Measurements from ENCODE around the gene CDK2AP2.

The CDK2AP2 gene

DNA sequence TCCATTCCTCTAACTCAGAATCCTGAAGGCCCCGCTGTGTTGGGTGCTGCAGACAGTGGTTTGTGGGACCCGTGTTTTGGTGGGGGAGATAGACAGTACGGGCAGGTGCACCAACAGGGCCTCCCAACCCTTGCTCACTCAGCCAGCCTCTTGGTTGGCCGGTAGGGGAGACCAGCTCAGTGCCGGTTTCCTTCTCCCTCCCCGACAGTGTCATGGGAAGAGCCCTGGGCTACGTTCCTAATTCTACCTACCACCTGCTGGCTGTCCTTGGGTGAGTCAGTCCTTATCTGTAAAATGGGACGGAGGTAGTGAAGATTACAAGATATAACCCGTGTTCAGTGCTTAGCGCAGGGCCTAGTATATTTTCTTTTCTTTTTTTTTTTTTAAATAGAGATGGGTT lies 44.8 kb downstream of the CDK2AP2 start:
- TF ChIP-seq FOXM1 (IDR thresholded peaks at IDR 0.05; ENCODE audit: borderline replicate concordance, low read depth), result no peak
- no peak for TF ChIP-seq NFIC (IDR thresholded peaks at IDR 0.05)
- no peak for TF ChIP-seq EP300 (IDR thresholded peaks at IDR 0.05; ENCODE audit: borderline replicate concordance)
- TF ChIP-seq TAF1 (IDR thresholded peaks at IDR 0.05; ENCODE audit: low read depth), result no peak
- TF ChIP-seq, protein P1, sequence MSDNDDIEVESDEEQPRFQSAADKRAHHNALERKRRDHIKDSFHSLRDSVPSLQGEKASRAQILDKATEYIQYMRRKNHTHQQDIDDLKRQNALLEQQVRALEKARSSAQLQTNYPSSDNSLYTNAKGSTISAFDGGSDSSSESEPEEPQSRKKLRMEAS (IDR thresholded peaks at IDR 0.05), result no peak
- TF ChIP-seq, protein P2, sequence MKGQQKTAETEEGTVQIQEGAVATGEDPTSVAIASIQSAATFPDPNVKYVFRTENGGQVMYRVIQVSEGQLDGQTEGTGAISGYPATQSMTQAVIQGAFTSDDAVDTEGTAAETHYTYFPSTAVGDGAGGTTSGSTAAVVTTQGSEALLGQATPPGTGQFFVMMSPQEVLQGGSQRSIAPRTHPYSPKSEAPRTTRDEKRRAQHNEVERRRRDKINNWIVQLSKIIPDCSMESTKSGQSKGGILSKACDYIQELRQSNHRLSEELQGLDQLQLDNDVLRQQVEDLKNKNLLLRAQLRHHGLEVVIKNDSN (IDR thresholded peaks at IDR 0.05), result no peak
- TF ChIP-seq CEBPB (IDR thresholded peaks at IDR 0.05), result no peak
- no peak for TF ChIP-seq YY1 (IDR thresholded peaks at IDR 0.05; ENCODE audit: low read depth)

DNA sequence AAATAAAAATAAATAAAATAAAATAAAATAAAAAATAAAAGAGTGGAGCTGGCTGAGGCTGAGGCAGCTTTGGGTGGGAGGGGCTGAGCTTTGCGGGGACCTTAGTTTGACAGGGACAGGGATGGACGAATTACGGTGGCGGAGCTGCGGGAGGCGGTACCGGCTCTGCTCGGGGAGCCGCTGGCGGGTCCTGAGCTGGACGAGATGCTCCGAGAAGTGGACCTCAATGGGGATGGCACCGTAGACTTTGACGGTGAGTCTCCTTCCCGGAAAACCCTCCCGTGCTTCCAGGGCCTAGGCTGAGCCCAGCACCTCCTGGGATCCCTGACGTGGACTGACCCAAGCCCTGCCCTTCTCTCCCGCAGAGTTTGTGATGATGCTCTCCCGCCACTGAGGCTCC lies 49.7 kb downstream of the CDK2AP2 start:
- TF ChIP-seq TCF12 (IDR thresholded peaks at IDR 0.05; ENCODE audit: low read depth), result no peak
- no peak for TF ChIP-seq TEAD4 (IDR thresholded peaks at IDR 0.05)

DNA sequence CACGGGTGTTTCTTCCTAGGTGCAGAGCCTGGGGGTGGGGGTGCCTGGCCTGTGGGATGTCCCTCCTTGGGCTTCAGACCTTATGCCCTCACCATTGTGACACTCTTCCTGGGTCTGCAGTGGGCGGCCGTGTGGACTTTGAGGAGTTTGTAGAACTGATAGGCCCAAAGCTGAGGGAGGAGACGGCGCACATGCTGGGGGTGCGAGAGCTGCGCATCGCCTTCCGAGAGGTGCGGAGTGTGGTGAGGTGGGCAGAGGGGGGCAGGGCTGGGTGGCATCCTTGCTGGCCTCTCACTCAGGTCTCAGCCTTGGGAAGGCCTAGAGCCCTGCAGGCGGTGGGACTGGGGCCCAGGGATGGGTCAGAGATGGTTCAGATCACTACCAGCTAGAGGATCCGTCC lies 50.5 kb downstream of the CDK2AP2 start:
- TF ChIP-seq CEBPB (IDR thresholded peaks at IDR 0.05), result no peak
- no peak for TF ChIP-seq ZBTB7A (IDR thresholded peaks at IDR 0.05; ENCODE audit: low read depth)
